Heart left ventricle (tissue), 16 donors: ENCODE results near the gene CXCL14. TPM values are rescaled to one million over a fixed set of nuclear protein-coding genes. Genes with fewer than 3 reads are reported as not detected.

Experiments used
- ATAC-seq, 4 donors: fragments of 200-7000 bp; cut with Tn5 transposase; one replicate each; pipeline ENCODE4 v1.9.1; 2020 to 2022; ENCODE audit warnings: moderate library complexity in 4 of 4, mild to moderate bottlenecking in 3 of 4, moderate number of reproducible peaks in 1 of 4
- DNase-seq, 5 donors: peaks; one replicate each; pipeline ENCODE4 v3.0.0-alpha.2; 2020
- H3K27ac ChIP-seq, 12 donors: fragments of 200-600 bp; sonication (generic) in 4 of 12; one replicate each; pipeline versions ENCODE4 v1.5.0 to v1.8.0; 2016 to 2022; ENCODE audit warnings: mild to moderate bottlenecking in 2 of 12
- H3K27me3 ChIP-seq, 9 donors: fragments of 200-600 bp; sonication (generic) in 2 of 9; one replicate each; pipeline versions ENCODE4 v1.5.1 to v1.8.0; 2016 to 2022; ENCODE audit warnings: mild to moderate bottlenecking in 3 of 9
- H3K36me3 ChIP-seq, 9 donors: fragments of 200-600 bp; sonication (generic) in 2 of 9; one replicate each; pipeline versions ENCODE4 v1.5.0 to v1.8.0; 2018 to 2022; ENCODE audit warnings: mild to moderate bottlenecking in 2 of 9
- H3K4me1 ChIP-seq, 12 donors: fragments of 200-600 bp; sonication (generic) in 4 of 12; one replicate each; pipeline versions ENCODE4 v1.5.0 to v1.8.0; 2016 to 2022; ENCODE audit warnings: mild to moderate bottlenecking in 3 of 12
- H3K4me3 ChIP-seq, 12 donors: fragments of 200-600 bp; sonication (generic) in 4 of 12; one replicate each; pipeline versions ENCODE4 v1.5.0 to v1.8.0; 2017 to 2022; ENCODE audit warnings: mild to moderate bottlenecking in 9 of 12, moderate library complexity in 4 of 12
- H3K9me3 ChIP-seq, 12 donors: fragments of 200-600 bp; sonication (generic) in 4 of 12; one replicate each; pipeline versions ENCODE4 v1.5.0 to v1.8.0; 2016 to 2022; ENCODE audit warnings: mild to moderate bottlenecking in 1 of 12
- CTCF ChIP-seq, 12 donors: fragments of 200-600 bp; sonication (generic) in 4 of 12; IDR thresholded peaks; one replicate each; pipeline versions ENCODE4 v1.5.0 to v1.8.0; 2018 to 2022; ENCODE audit warnings: antibody characterized with exemption in 12 of 12, mild to moderate bottlenecking in 5 of 12
- POLR2A ChIP-seq, 2 donors: fragments of 450-650 bp; IDR thresholded peaks; one replicate each; pipeline ENCODE4 v1.6.1; 2017; ENCODE audit warnings: antibody characterized with exemption in 2 of 2, mild to moderate bottlenecking in 2 of 2, moderate library complexity in 2 of 2
- WGBS, 4 donors: extraction: QIAGEN DNeasy Blood & Tissue Kit in 2 of 4; methylation state at CpG; one replicate each; pipeline versions ENCODE4 v1.1.5 to v1.1.7; 2013 to 2018; 5-methylcytosine and 5-hydroxymethylcytosine counted together
- intact Hi-C, 10 donors: fragments of 100-400 bp; cut with DNase I; formaldehyde crosslinking; loops; one replicate each; pipeline versions ENCODE4 v1.11.1 to v1.14.2; 2022
- polyA plus RNA-seq, 2 donors: library from polyadenylated mRNA; stranded (reverse); fragments of 200-250 nt; gene quantifications; one replicate each; pipeline ENCODE4 v1.2.3, GENCODE V29; 2013
- total RNA-seq, 9 donors: library from RNA; depleted of rRNA in 2 of 9; stranded (reverse); fragments of >200 nt in 2 of 9; fragmentation: NEBNext Ultra II Directional in 3 of 9; extraction: Animal tissue kit (Norgen Biotek cat#: 25700) in 3 of 9; gene quantifications; one replicate each; pipeline versions ENCODE4 v1.1.0 to v1.2.4, GENCODE V29; 2016 to 2023
- donor health status: ischemic (EF 13 %, LVEDD 7.1; RV severe dilation, severe dysfunction).
- donor health status: healthy with polysubstance abuse.
- donor health status: DM: no; HTN: yes; CAD: no.
- donor health status: DM: no; HTN: no; CAD: no.
- donor health status: ischemic (EF 25% LVEDD 6.9; RV normal size, moderate dysfunction).
- donor health status: ischemic (EF 25% LVEDD 5.7; RV mildly dilated, moderate dysfunction).
- donor health status: healthy.
- donor health status: DM: yes; HTN: yes; CAD: no.
- donor health status: ischemic (EF 35%, LVEDD 5.7; RV mildly dilated, moderate dysfunction).
- donor health status: nonischemic (EF 11% LVEDD 7.7; RV severe dilation, severe dysfunction).
- donor health status: DM: yes; HTN: yes; CAD: no.
- donor health status: PGD.
- donor health status: ischemic (EF 29% LVEDD 5.4; RV normal size, mild dysfunction).
- donor health status: nonischemic (EF 23%, LVEDD 6.1; RV moderate dilation, normal function).

The CXCL14 gene
- total and polyA plus RNA-seq, 11 donors = 0.22 to 31.8 (median 0.69) TPM

GRCh38 chr5:135566422-135567400 lies 12.1 kb downstream of the CXCL14 start:
- TF ChIP-seq POLR2A (IDR thresholded peaks at IDR 0.05) (no peak), CTCF (IDR thresholded peaks at IDR 0.05) (no peak)
- H3K4me1 ChIP-seq = no peaks in the 10 kb centered on the region
- 73 to 75% (median 73%) methylated on average over 16 of the region's 16 CpGs for WGBS, 4 donors
- ATAC-seq (no peak), DNase-seq (no peak)
- intact Hi-C loops = loop anchor here in 3 of 10 donors (10.0 kb wide), 2 partner anchors 158 to 648 kb away; no protein-coding TSS in a partner anchor
- H3K9me3 ChIP-seq = no peaks in the 10 kb centered on the region
- no peaks in the 10 kb centered on the region for H3K36me3 ChIP-seq
- no peak overlapping the region for H3K27ac ChIP-seq
- H3K4me3 ChIP-seq = no peak overlapping the region
- H3K27me3 ChIP-seq = peaks cover 0 to 38% (median 0%) of the 10 kb centered on the region in 9 donors

- H3K27ac ChIP-seq = no peak overlapping the region
- TF ChIP-seq CTCF (IDR thresholded peaks at IDR 0.05) (peak; percentile 72 to 89 (median 82)), POLR2A (IDR thresholded peaks at IDR 0.05) (no peak)
- ATAC-seq = peak in 3 of 4 donors; percentile 65 to 83 (median 77)
- WGBS, 4 donors = 31 to 47% (median 35%) methylated on average over 15 to 16 of the region's 16 CpGs
- H3K9me3 ChIP-seq = no peaks in the 10 kb centered on the region
- H3K36me3 ChIP-seq = no peaks in the 10 kb centered on the region
- H3K4me3 ChIP-seq = no peak overlapping the region
- intact Hi-C loops = loop anchor here in 3 of 10 donors (10.0 kb wide), 2 partner anchors 159 to 649 kb away; no protein-coding TSS in a partner anchor
- H3K27me3 ChIP-seq = peaks cover 0 to 38% (median 0%) of the 10 kb centered on the region in 9 donors
- peak; percentile 42 to 82 (median 62) for DNase-seq
- H3K4me1 ChIP-seq = peaks cover 0 to 2% (median 0%) of the 10 kb centered on the region in 12 donors
Measured at GRCh38 chr5:135565725-135566421, 12.9 kb downstream of the CXCL14 start.

GRCh38 chr5:135565266-135565665 lies 13.5 kb downstream of the CXCL14 start:
- no peaks in the 10 kb centered on the region for H3K36me3 ChIP-seq
- intact Hi-C loops = loop anchor here in 3 of 10 donors (10.0 kb wide), 2 partner anchors 160 to 650 kb away; no protein-coding TSS in a partner anchor
- WGBS, 4 donors = 73 to 83% (median 76%) methylated on average over 6 of the region's 6 CpGs

More at GRCh38 chr5:135565266-135565665, 13.5 kb downstream of the CXCL14 start:
- TF ChIP-seq CTCF (IDR thresholded peaks at IDR 0.05) (no peak), POLR2A (IDR thresholded peaks at IDR 0.05) (no peak)
- peaks cover 0 to 37% (median 0%) of the 10 kb centered on the region in 9 donors for H3K27me3 ChIP-seq
- ATAC-seq = no peak
- H3K9me3 ChIP-seq = no peaks in the 10 kb centered on the region
- DNase-seq = no peak
- no peak overlapping the region for H3K27ac ChIP-seq
- H3K4me3 ChIP-seq = no peak overlapping the region
- peaks cover 0 to 3% (median 0%) of the 10 kb centered on the region in 12 donors for H3K4me1 ChIP-seq
